ENCODE results near the gene CYP17A1.

The CYP17A1 gene

GRCh38 chr10:102813734-102814452, 23.3 kb downstream of the CYP17A1 start:
- H3K9me3 Mint-ChIP-seq: no peaks in the 10 kb centered on the region
- H3K27me3 Mint-ChIP-seq (ENCODE audit: low read depth, poor library complexity): no peaks in the 10 kb centered on the region
- peak overlapping the region; percentile 36 for H3K4me3 Mint-ChIP-seq
- TF ChIP-seq, protein P1, sequence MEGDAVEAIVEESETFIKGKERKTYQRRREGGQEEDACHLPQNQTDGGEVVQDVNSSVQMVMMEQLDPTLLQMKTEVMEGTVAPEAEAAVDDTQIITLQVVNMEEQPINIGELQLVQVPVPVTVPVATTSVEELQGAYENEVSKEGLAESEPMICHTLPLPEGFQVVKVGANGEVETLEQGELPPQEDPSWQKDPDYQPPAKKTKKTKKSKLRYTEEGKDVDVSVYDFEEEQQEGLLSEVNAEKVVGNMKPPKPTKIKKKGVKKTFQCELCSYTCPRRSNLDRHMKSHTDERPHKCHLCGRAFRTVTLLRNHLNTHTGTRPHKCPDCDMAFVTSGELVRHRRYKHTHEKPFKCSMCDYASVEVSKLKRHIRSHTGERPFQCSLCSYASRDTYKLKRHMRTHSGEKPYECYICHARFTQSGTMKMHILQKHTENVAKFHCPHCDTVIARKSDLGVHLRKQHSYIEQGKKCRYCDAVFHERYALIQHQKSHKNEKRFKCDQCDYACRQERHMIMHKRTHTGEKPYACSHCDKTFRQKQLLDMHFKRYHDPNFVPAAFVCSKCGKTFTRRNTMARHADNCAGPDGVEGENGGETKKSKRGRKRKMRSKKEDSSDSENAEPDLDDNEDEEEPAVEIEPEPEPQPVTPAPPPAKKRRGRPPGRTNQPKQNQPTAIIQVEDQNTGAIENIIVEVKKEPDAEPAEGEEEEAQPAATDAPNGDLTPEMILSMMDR (IDR thresholded peaks at IDR 0.05): no peak
- peaks cover 48% of the 10 kb centered on the region for H3K4me1 Mint-ChIP-seq
- H3K27ac Mint-ChIP-seq: peak overlapping the region; percentile 97
- H3K36me3 Mint-ChIP-seq (ENCODE audit: low read depth): peaks cover 43% of the 10 kb centered on the region
- DNase-seq: no peak

DNA sequence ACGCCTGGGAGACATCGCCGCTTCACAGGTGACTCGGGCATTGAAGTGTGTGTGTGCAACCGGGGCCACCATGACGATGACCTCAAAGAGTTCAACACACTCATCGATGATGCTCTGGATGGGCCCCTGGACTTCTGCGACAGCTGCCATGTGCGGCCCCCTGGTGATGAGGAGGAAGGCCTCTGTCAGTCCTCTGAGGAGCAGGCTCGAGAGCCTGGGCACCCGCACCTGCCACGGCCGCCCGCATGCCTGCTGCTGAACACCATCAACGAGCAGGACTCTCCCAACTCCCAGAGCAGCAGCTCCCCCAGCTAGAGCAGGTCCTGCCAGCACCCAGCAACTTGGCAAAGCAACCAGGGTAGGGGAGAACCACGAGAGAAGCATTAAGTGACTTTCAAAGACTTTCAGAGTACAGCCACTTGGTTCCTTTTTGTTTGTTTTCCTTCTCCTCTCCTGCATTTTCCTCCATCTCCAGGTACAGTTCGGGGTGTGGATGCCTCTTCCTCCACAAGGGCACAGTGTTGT, 24.1 kb downstream of the CYP17A1 start:
- Mint-ChIP-seq H3K4me3 (peak overlapping the region; percentile 36), H3K9me3 (no peaks in the 10 kb centered on the region), H3K27me3 (ENCODE audit: low read depth, poor library complexity) (no peaks in the 10 kb centered on the region), H3K36me3 (ENCODE audit: low read depth) (peaks cover 49% of the 10 kb centered on the region), H3K27ac (peak overlapping the region; percentile 97), H3K4me1 (peaks cover 56% of the 10 kb centered on the region)
- TF ChIP-seq, protein P1 (IDR thresholded peaks at IDR 0.05): no peak
- no peak for DNase-seq

DNA sequence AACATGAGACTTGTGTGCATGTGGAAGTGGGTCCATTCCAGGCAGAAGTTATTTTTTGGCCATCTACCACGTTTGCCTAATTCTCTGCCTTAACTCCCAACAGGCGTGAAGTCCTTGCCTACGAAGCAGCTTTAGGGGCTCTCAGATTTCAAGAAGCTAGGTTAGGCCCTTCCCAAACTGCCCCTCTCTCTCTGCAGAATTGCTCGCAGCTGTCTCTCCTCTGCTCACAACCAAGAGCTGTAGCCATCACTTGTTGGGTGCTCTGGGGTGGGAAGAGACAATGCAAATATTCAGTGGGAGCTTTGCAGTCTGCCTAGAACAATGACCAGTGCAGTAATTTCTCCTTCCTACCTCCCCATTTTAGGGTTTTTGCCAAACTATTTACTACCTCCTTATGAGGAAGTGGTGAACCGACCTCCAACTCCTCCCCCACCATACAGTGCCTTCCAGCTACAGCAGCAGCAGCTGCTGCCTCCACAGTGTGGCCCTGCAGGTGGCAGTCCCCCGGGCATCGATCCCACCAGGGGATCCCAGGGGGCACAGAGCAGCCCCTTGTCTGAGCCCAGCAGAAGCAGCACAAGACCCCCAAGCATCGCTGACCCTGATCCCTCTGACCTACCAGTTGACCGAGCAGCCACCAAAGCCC, 24.9 kb downstream of the CYP17A1 start:
- Mint-ChIP-seq H3K36me3 (ENCODE audit: low read depth) (peaks cover 49% of the 10 kb centered on the region), H3K9me3 (no peaks in the 10 kb centered on the region), H3K4me3 (no peak overlapping the region), H3K4me1 (peaks cover 58% of the 10 kb centered on the region), H3K27ac (peak overlapping the region; percentile 73), H3K27me3 (ENCODE audit: low read depth, poor library complexity) (no peaks in the 10 kb centered on the region)
- TF ChIP-seq, protein P1 (IDR thresholded peaks at IDR 0.05): no peak
- DNase-seq: no peak

GRCh38 chr10:102811346-102811745, 25.9 kb downstream of the CYP17A1 start:
- DNase-seq: no peak
- Mint-ChIP-seq H3K9me3 (no peaks in the 10 kb centered on the region), H3K27ac (no peak overlapping the region), H3K4me1 (peaks cover 62% of the 10 kb centered on the region), H3K4me3 (no peak overlapping the region), H3K27me3 (ENCODE audit: low read depth, poor library complexity) (no peaks in the 10 kb centered on the region), H3K36me3 (ENCODE audit: low read depth) (peaks cover 49% of the 10 kb centered on the region)
- TF ChIP-seq, protein P1 (IDR thresholded peaks at IDR 0.05): no peak

DNA sequence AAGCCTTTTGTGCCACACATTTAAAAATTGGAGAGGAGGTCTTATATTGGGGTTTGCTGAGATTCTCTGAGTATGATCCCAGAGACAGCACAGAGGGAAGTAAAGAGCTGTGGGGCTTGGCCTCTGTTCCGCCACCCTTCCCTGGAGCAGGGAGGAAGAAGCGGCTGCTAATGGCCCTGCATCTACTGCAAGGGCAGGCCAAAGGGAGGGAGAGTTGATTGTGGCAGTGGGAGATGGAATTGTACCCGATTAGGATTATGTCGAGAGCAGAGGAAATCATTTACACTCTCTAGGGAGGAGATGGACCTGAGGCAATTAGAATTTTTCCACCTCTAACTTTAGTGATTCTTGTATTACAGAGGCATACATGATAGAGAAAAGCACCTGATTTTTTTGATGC, 28.8 kb downstream of the CYP17A1 start:
- TF ChIP-seq, protein P1 (IDR thresholded peaks at IDR 0.05): no peak
- Mint-ChIP-seq H3K27ac (peak overlapping the region; percentile 46), H3K4me3 (no peak overlapping the region), H3K4me1 (peaks cover 43% of the 10 kb centered on the region), H3K9me3 (peaks cover 4% of the 10 kb centered on the region), H3K36me3 (ENCODE audit: low read depth) (peaks cover 42% of the 10 kb centered on the region), H3K27me3 (ENCODE audit: low read depth, poor library complexity) (no peaks in the 10 kb centered on the region)
- DNase-seq: no peak
